Lung (tissue), 12 donors: ENCODE results near the gene MCRIP1. TPM values are rescaled to one million over a fixed set of nuclear protein-coding genes. Genes with fewer than 3 reads are reported as not detected.

Source experiments
- ATAC-seq: fragments of 200-7000 bp; cut with Tn5 transposase; one replicate; pipeline ENCODE4 v1.9.1; 2020; ENCODE audit warnings: moderate number of reproducible peaks; ENCODE audit not compliant: insufficient read depth, low FRiP score
- DNase-seq, 3 donors: peaks; one replicate each; pipeline ENCODE4 v3.0.0-alpha.2; 2013 to 2017
- H3K27ac ChIP-seq, 2 donors: one replicate each; pipeline ENCODE4 v1.5.1; 2013; ENCODE audit warnings: mild to moderate bottlenecking in 2 of 2, moderate library complexity in 2 of 2, control low read depth in 1 of 2, inconsistent platforms in 1 of 2, low read depth in 1 of 2, low read length in 1 of 2
- H3K27me3 ChIP-seq, 3 donors: one replicate each; pipeline ENCODE4 v1.5.1; 2013; ENCODE audit warnings: low read length in 2 of 3; ENCODE audit not compliant: control insufficient read depth in 3 of 3, insufficient read depth in 3 of 3
- H3K36me3 ChIP-seq, 4 donors: one replicate each; pipeline ENCODE4 v1.5.1; 2013; ENCODE audit warnings: low read length in 4 of 4, mild to moderate bottlenecking in 1 of 4, moderate library complexity in 1 of 4; ENCODE audit not compliant: control insufficient read depth in 4 of 4, insufficient read depth in 4 of 4
- H3K4me1 ChIP-seq, 5 donors: one replicate each; pipeline ENCODE4 v1.5.1; 2013; ENCODE audit warnings: low read length in 5 of 5, mild to moderate bottlenecking in 2 of 5, moderate library complexity in 1 of 5; ENCODE audit not compliant: control insufficient read depth in 5 of 5, insufficient read depth in 5 of 5
- H3K4me3 ChIP-seq: one replicate; pipeline ENCODE4 v1.5.1; 2013; ENCODE audit warnings: mild to moderate bottlenecking, control low read depth, moderate library complexity
- H3K9ac ChIP-seq, 2 donors: one replicate each; pipeline ENCODE4 v1.5.1; 2013; ENCODE audit warnings: low read length in 2 of 2, control low read depth in 1 of 2; ENCODE audit not compliant: insufficient read depth in 1 of 2
- H3K9me3 ChIP-seq, 4 donors: one replicate each; pipeline ENCODE4 v1.5.1; 2013; ENCODE audit warnings: low read length in 3 of 4, mild to moderate bottlenecking in 1 of 4, moderate library complexity in 1 of 4; ENCODE audit not compliant: control insufficient read depth in 4 of 4, insufficient read depth in 3 of 4
- WGBS, 2 donors: extraction: QIAGEN DNeasy Blood & Tissue Kit; methylation state at CpG; one replicate each; pipeline ENCODE4 v1.1.7; 2013; 5-methylcytosine and 5-hydroxymethylcytosine counted together
- polyA plus RNA-seq, 2 donors: library from polyadenylated mRNA; stranded (reverse); fragments of 200-250 nt; gene quantifications; one replicate each; pipeline ENCODE4 v1.2.1, GENCODE V29; 2013
- total RNA-seq, 2 donors: library from RNA; depleted of rRNA in 1 of 2; stranded (reverse); fragments of >200 nt in 1 of 2; gene quantifications; one replicate each; pipeline ENCODE4 v1.2.1, GENCODE V29; 2014 to 2021
- TF ChIP-seq, protein P1 (sequence below): IDR thresholded peaks from 2 replicates; pipeline ENCODE4 v1.5.1; 2012; ENCODE audit warnings: mild to moderate bottlenecking; ENCODE audit errors: control extremely low read depth, extremely low read depth
- donor health status: control.
- donor health status: control.
- donor health status: Bipolar disorder and iron deficiency.
- donor health status: healthy.
- donor health status: DM: yes; HTN: yes; CAD: no.

The MCRIP1 gene
- total and polyA plus RNA-seq, 4 donors, result 47.6 to 188 (median 106) TPM

DNA sequence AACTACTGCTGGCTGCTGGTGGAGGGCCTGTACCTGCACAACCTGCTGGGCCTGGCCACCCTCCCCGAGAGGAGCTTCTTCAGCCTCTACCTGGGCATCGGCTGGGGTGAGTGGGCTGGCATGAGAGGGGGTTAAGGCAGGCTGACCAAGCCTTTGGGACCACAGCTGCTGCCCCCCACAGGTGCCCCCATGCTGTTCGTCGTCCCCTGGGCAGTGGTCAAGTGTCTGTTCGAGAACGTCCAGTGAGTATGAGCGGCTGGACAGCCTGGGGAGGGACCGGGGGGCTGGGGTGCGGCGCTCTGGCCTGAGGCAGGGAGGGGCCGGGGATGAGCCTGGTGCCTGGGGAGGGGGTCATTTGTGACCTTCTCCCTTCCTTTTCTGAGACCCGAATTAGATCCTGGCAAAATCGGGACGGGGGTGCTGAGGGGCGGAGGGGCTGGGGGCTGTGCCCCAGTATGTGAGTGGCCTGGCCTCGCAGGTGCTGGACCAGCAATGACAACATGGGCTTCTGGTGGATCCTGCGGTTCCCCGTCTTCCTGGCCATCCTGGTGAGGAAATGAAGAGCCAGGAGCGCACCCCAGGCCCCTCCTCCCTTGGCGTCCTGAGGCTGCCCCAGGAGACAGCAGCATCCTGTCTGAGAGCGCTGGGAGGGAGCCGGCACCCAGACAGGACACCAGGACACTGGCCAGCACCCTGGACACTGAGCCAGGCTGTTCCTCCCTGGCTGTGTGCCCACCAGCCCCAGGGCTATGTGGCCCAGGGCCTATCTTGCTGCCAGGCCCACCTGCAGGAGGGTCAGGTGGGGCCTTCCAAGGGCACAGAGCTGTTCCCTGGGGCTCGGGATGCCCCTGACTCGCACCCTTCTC is 21.2 kb downstream of the MCRIP1 start:
- peaks cover 0 to 4% (median 0%) of the 10 kb centered on the region in 5 donors for H3K4me1 ChIP-seq
- ATAC-seq (no peak), DNase-seq (no peak)
- peaks cover 0 to 6% (median 0%) of the 10 kb centered on the region in 4 donors for H3K9me3 ChIP-seq
- H3K36me3 ChIP-seq, result no peaks in the 10 kb centered on the region
- 75 to 87% methylated on average over 23 to 24 of the region's 24 CpGs for WGBS, 2 donors
- H3K27ac ChIP-seq, result no peak overlapping the region
- no peak overlapping the region for H3K4me3 ChIP-seq
- peaks cover 0 to 13% (median 6%) of the 10 kb centered on the region in 3 donors for H3K27me3 ChIP-seq
- H3K9ac ChIP-seq, result no peak overlapping the region
- TF ChIP-seq, protein P1, sequence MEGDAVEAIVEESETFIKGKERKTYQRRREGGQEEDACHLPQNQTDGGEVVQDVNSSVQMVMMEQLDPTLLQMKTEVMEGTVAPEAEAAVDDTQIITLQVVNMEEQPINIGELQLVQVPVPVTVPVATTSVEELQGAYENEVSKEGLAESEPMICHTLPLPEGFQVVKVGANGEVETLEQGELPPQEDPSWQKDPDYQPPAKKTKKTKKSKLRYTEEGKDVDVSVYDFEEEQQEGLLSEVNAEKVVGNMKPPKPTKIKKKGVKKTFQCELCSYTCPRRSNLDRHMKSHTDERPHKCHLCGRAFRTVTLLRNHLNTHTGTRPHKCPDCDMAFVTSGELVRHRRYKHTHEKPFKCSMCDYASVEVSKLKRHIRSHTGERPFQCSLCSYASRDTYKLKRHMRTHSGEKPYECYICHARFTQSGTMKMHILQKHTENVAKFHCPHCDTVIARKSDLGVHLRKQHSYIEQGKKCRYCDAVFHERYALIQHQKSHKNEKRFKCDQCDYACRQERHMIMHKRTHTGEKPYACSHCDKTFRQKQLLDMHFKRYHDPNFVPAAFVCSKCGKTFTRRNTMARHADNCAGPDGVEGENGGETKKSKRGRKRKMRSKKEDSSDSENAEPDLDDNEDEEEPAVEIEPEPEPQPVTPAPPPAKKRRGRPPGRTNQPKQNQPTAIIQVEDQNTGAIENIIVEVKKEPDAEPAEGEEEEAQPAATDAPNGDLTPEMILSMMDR, result no peak

DNA sequence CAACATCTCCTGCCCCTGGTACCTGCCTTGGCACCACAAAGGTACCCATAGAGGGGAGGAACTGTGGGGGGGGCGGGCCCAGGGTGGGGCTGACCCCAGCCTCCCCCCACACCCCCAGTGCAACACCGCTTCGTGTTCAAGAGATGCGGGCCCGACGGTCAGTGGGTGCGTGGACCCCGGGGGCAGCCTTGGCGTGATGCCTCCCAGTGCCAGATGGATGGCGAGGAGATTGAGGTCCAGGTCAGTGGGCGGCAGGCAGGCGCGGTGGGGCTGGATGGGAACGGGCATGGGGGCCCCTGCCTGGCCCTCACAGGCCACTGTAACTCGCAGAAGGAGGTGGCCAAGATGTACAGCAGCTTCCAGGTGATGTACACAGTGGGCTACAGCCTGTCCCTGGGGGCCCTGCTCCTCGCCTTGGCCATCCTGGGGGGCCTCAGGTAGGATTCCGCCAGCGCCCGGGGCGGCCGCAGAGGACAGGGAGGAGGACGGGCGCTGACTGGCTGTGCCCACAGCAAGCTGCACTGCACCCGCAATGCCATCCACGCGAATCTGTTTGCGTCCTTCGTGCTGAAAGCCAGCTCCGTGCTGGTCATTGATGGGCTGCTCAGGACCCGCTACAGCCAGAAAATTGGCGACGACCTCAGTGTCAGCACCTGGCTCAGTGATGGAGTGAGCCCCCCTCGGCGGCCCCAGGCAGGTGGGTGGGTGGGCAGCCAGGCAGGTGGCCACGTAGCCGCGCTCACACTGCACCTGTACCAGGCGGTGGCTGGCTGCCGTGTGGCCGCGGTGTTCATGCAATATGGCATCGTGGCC is 22.0 kb downstream of the MCRIP1 start:
- peaks cover 0 to 6% (median 0%) of the 10 kb centered on the region in 4 donors for H3K9me3 ChIP-seq
- peaks cover 3 to 17% (median 6%) of the 10 kb centered on the region in 3 donors for H3K27me3 ChIP-seq
- TF ChIP-seq, protein P1, result no peak
- 86 to 93% methylated on average over 41 to 42 of the region's 42 CpGs for WGBS, 2 donors
- no peak overlapping the region for H3K9ac ChIP-seq
- H3K4me1 ChIP-seq, result peaks cover 0 to 4% (median 0%) of the 10 kb centered on the region in 5 donors
- H3K36me3 ChIP-seq, result no peaks in the 10 kb centered on the region
- H3K27ac ChIP-seq, result no peak overlapping the region
- no peak overlapping the region for H3K4me3 ChIP-seq
- no peak for ATAC-seq
- DNase-seq, result no peak

DNA sequence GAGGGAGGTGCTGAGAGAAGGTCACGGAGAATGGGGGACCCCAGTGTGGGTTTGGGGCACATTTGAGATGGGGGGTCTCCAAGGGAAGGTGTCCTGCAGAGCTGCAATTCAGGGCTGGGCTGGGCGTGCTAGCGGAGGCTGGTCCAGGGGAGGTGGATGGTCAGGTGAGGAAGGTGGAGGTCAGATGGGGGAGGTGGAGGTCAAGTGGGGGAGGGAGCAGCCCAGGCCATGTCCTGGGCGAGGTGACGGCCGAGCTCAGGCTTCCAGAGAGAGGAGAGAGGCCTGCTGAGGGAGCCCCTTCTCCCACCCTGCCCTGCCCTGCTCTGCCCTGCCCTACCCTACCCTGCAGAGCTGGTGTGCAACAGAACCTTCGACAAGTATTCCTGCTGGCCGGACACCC is 22.6 kb downstream of the MCRIP1 start:
- Histone ChIP-seq H3K4me1 (peaks cover 0 to 4% (median 0%) of the 10 kb centered on the region in 5 donors), H3K27me3 (peaks cover 5 to 23% (median 6%) of the 10 kb centered on the region in 3 donors), H3K9ac (no peak overlapping the region), H3K27ac (no peak overlapping the region), H3K4me3 (no peak overlapping the region), H3K36me3 (no peaks in the 10 kb centered on the region), H3K9me3 (peaks cover 0 to 6% (median 0%) of the 10 kb centered on the region in 4 donors)
- DNase-seq (no peak), ATAC-seq (no peak)
- WGBS, 2 donors, result 81 to 92% methylated on average over 6 to 8 of the region's 8 CpGs
- TF ChIP-seq, protein P1, result no peak
